GM19239 (cell line): ENCODE measurements around the gene RALGDS.
"Not testable (repeated sequence)": the region's sequence is repeated elsewhere in the genome, so short reads cannot be mapped to it uniquely, and the experiment has no call there.

ENCODE experiments used
- DNase-seq: peaks from one replicate; pipeline ENCODE4 v3.0.0; 2011; ENCODE audit warnings: low spot score; ENCODE audit not compliant: insufficient read length
- FAIRE-seq: peaks from 2 replicates; lab custom pipeline; 2011; peaks lifted over from hg19 to GRCh38; lab: Jason Lieb, UNC

RALGDS gene

GRCh38 chr9:133094351-133094750 lies 26.7 kb downstream of the RALGDS start:
- not testable (repeated sequence) for FAIRE-seq, DNase-seq

- FAIRE-seq = no peak
- no peak for DNase-seq
Observed at GRCh38 chr9:133090752-133091385, 30.2 kb downstream of the RALGDS start.

GRCh38 chr9:133090187-133090586 lies 30.9 kb downstream of the RALGDS start:
- FAIRE-seq (no peak), DNase-seq (no peak)

- FAIRE-seq (no peak), DNase-seq (no peak)
Observed at GRCh38 chr9:133089271-133089671, 31.8 kb downstream of the RALGDS start.

GRCh38 chr9:133088756-133089155 lies 32.3 kb downstream of the RALGDS start:
- FAIRE-seq (no peak), DNase-seq (no peak)

GRCh38 chr9:133088146-133088750 lies 32.8 kb downstream of the RALGDS start:
- no peak for DNase-seq
- FAIRE-seq = no peak

- no peak for FAIRE-seq
Observed at GRCh38 chr9:133087429-133088145, 33.5 kb downstream of the RALGDS start.

GRCh38 chr9:133086894-133087293 lies 34.1 kb downstream of the RALGDS start:
- no peak for FAIRE-seq
- DNase-seq = no peak

More at GRCh38 chr9:133087429-133088145, 33.5 kb downstream of the RALGDS start:
- DNase-seq = no peak

- not testable (repeated sequence) for FAIRE-seq, DNase-seq
Observed at GRCh38 chr9:133086212-133086860, 34.7 kb downstream of the RALGDS start.

GRCh38 chr9:133083688-133084087 lies 37.4 kb downstream of the RALGDS start:
- FAIRE-seq, DNase-seq: not testable (repeated sequence)

- DNase-seq = not testable (repeated sequence)
- FAIRE-seq = peak; percentile 11
Observed at GRCh38 chr9:133081957-133082644, 38.9 kb downstream of the RALGDS start.

GRCh38 chr9:133080786-133081779 lies 40.0 kb downstream of the RALGDS start:
- FAIRE-seq = not testable (repeated sequence)

GRCh38 chr9:133080161-133080560 lies 40.9 kb downstream of the RALGDS start:
- DNase-seq (no peak), FAIRE-seq (no peak)

More at GRCh38 chr9:133080786-133081779, 40.0 kb downstream of the RALGDS start:
- DNase-seq = not testable (repeated sequence)

GRCh38 chr9:133078486-133078885 lies 42.6 kb downstream of the RALGDS start:
- no peak for DNase-seq
- FAIRE-seq = no peak

GRCh38 chr9:133076691-133077090 lies 44.3 kb downstream of the RALGDS start:
- no peak for DNase-seq
- FAIRE-seq = no peak

GRCh38 chr9:133075925-133076630 lies 45.0 kb downstream of the RALGDS start:
- FAIRE-seq = no peak
- DNase-seq = no peak

GRCh38 chr9:133074111-133074651 lies 46.9 kb downstream of the RALGDS start:
- FAIRE-seq (no peak), DNase-seq (no peak)
